Measurements from ENCODE around the gene LIMS4. TPM values are rescaled to one million over a fixed set of nuclear protein-coding genes. Genes with fewer than 3 reads are reported as not detected.
"Not testable (repeated sequence)": the region's sequence is repeated elsewhere in the genome, so short reads cannot be mapped to it uniquely, and the experiment has no call there.

LIMS4 gene
- total RNA-seq, 1 donor from 2014 or later = not detected

DNA sequence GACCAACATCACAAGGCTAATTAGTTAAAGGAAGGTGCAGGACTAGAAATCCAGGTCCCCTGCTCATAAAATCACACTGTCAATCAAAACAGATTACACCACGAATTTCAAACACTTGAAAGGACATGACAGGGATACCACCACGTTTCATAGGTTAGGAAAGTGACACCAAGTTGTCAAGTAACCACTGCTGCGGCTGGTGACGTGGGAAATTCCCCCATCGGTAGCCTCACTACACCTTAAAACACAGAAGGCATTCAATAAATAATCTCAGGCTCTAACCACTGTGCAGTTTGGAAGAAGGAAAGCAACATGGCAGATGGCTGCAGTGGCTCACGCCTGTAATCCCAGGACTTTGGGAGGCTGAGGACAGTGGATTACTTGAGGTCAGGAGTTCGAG, 3.7 kb downstream of the LIMS4 start:
- H3K27me3 Mint-ChIP-seq (ENCODE audit: low read depth); DNase-seq (ENCODE audit: low spot score); H3K9me3 Mint-ChIP-seq; H3K4me3 Mint-ChIP-seq (ENCODE audit: low read depth); H3K4me1 Mint-ChIP-seq (ENCODE audit: low read depth); intact Hi-C loops (cut with micrococcal nuclease); H3K36me3 Mint-ChIP-seq (ENCODE audit: low read depth); H3K27ac Mint-ChIP-seq: not testable (repeated sequence)

GRCh38 chr2:110465312-110465711, 7.3 kb downstream of the LIMS4 start:
- H3K9me3 Mint-ChIP-seq; H3K27me3 Mint-ChIP-seq (ENCODE audit: low read depth); H3K4me3 Mint-ChIP-seq (ENCODE audit: low read depth); H3K36me3 Mint-ChIP-seq (ENCODE audit: low read depth); H3K4me1 Mint-ChIP-seq (ENCODE audit: low read depth); intact Hi-C loops (cut with micrococcal nuclease); H3K27ac Mint-ChIP-seq; DNase-seq (ENCODE audit: low spot score): not testable (repeated sequence)

DNA sequence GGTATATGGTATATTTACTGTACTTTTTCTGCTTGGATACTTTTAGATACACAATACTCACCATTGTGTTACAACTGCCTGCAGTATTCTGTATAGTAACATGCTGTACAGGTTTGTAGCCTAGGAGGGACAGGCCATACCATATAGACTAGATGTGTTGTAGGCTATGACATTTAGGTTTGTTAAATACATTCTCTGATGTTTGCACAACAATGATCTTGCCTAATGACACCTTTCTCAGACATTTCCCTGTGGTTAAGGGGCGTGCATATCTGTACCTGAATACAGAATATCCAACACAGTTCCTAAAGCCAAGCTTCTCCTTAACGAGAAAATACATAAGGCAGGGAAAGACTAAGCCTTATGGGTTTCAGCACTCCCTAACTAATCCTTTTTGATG, 10.2 kb downstream of the LIMS4 start:
- H3K36me3 Mint-ChIP-seq (ENCODE audit: low read depth); H3K4me3 Mint-ChIP-seq (ENCODE audit: low read depth); H3K27ac Mint-ChIP-seq; H3K9me3 Mint-ChIP-seq; DNase-seq (ENCODE audit: low spot score); H3K27me3 Mint-ChIP-seq (ENCODE audit: low read depth); intact Hi-C loops (cut with micrococcal nuclease); H3K4me1 Mint-ChIP-seq (ENCODE audit: low read depth): not testable (repeated sequence)

DNA sequence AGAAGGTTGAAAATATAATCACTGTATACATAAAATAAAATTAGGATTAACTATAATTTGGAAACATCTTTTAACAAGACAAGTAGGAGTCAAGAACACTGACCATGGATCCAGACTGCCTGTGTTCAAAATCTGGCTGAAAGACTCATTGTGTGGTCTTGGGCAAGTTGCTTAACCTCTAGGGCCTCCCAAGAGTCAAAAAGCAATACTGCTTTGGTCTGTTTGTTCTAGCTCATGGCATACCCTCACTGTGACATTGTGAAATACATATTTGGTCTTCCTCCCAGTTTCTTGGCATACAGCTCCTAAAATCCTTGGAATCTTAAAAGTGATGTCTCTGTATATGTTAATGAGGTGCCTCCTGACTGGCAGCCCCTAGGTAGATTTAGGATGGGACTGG, 12.3 kb downstream of the LIMS4 start:
- H3K27me3 Mint-ChIP-seq (ENCODE audit: low read depth); H3K4me1 Mint-ChIP-seq (ENCODE audit: low read depth); DNase-seq (ENCODE audit: low spot score): not testable (repeated sequence)

GRCh38 chr2:110457214-110457590, 15.4 kb downstream of the LIMS4 start:
- intact Hi-C loops (cut with micrococcal nuclease); H3K36me3 Mint-ChIP-seq (ENCODE audit: low read depth); H3K27me3 Mint-ChIP-seq (ENCODE audit: low read depth); H3K4me1 Mint-ChIP-seq (ENCODE audit: low read depth); H3K9me3 Mint-ChIP-seq; H3K27ac Mint-ChIP-seq; DNase-seq (ENCODE audit: low spot score); H3K4me3 Mint-ChIP-seq (ENCODE audit: low read depth): not testable (repeated sequence)

More for the DNA sequence above, 12.3 kb downstream of the LIMS4 start:
- H3K36me3 Mint-ChIP-seq (ENCODE audit: low read depth); H3K9me3 Mint-ChIP-seq; intact Hi-C loops (cut with micrococcal nuclease); H3K27ac Mint-ChIP-seq; H3K4me3 Mint-ChIP-seq (ENCODE audit: low read depth): not testable (repeated sequence)

DNA sequence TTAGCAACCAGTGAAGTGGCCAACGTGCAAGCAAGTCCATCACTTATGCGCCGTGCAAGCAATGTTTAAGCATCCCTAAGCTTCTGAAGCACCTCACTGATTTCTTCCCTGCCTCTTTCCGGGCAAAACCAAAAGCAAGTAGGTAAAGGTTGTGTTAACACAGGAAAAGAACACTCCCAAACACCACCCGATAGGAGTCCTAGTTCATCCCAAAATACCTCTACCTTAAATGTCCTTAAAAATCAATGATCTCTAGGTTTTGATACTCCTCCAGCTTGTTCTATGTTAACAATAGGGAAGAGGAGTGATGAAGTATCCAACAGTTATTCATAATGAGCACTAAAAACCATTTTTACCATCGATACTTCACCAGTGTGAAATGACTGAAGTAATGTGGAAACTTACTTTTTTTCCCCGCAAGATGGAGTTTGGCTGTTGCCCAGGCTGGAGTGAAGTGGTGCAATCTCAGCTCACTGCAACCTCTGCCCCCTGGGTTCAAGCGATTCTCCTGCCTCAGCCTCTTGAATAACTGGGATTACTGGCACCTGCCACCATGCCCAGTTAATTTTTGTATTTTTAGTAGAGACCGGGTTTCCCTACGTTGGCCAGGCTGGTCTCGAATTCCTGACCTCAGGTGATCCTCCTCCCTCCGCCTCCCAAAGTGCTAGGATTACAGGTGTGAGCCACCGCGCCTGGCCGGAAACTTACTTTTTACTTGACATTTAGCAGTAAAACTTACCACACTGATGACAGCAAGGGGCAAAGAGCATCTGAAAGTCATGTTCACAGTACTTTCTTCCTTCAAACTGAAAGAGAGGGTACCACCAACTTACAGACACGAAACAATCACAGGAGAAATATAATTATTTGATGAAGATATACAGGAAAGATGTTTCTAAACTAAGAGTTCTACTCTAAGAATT, 16.1 kb downstream of the LIMS4 start:
- DNase-seq (ENCODE audit: low spot score); H3K4me1 Mint-ChIP-seq (ENCODE audit: low read depth); H3K4me3 Mint-ChIP-seq (ENCODE audit: low read depth); intact Hi-C loops (cut with micrococcal nuclease); H3K36me3 Mint-ChIP-seq (ENCODE audit: low read depth); H3K9me3 Mint-ChIP-seq; H3K27me3 Mint-ChIP-seq (ENCODE audit: low read depth); H3K27ac Mint-ChIP-seq: not testable (repeated sequence)

- DNase-seq (ENCODE audit: low spot score); H3K27me3 Mint-ChIP-seq (ENCODE audit: low read depth); intact Hi-C loops (cut with micrococcal nuclease); H3K4me3 Mint-ChIP-seq (ENCODE audit: low read depth); H3K36me3 Mint-ChIP-seq (ENCODE audit: low read depth); H3K4me1 Mint-ChIP-seq (ENCODE audit: low read depth); H3K27ac Mint-ChIP-seq; H3K9me3 Mint-ChIP-seq: not testable (repeated sequence)
Measured at GRCh38 chr2:110455080-110455670, 17.4 kb downstream of the LIMS4 start.

- intact Hi-C loops (cut with micrococcal nuclease) = not testable (repeated sequence)
Measured at GRCh38 chr2:110450951-110451350, 21.7 kb downstream of the LIMS4 start.

GRCh38 chr2:110449127-110449947, 23.3 kb downstream of the LIMS4 start:
- H3K27me3 Mint-ChIP-seq (ENCODE audit: low read depth); H3K4me1 Mint-ChIP-seq (ENCODE audit: low read depth); H3K9me3 Mint-ChIP-seq; H3K4me3 Mint-ChIP-seq (ENCODE audit: low read depth); H3K27ac Mint-ChIP-seq; DNase-seq (ENCODE audit: low spot score); H3K36me3 Mint-ChIP-seq (ENCODE audit: low read depth); intact Hi-C loops (cut with micrococcal nuclease): not testable (repeated sequence)

More at GRCh38 chr2:110450951-110451350, 21.7 kb downstream of the LIMS4 start:
- H3K9me3 Mint-ChIP-seq; DNase-seq (ENCODE audit: low spot score); H3K4me1 Mint-ChIP-seq (ENCODE audit: low read depth); H3K27me3 Mint-ChIP-seq (ENCODE audit: low read depth); H3K27ac Mint-ChIP-seq; H3K36me3 Mint-ChIP-seq (ENCODE audit: low read depth); H3K4me3 Mint-ChIP-seq (ENCODE audit: low read depth): not testable (repeated sequence)

- H3K4me3 Mint-ChIP-seq (ENCODE audit: low read depth); H3K36me3 Mint-ChIP-seq (ENCODE audit: low read depth); DNase-seq (ENCODE audit: low spot score): not testable (repeated sequence)
Measured at GRCh38 chr2:110446644-110447043, 26.0 kb downstream of the LIMS4 start.

GRCh38 chr2:110443305-110444005, 29.2 kb downstream of the LIMS4 start:
- not testable (repeated sequence) for H3K36me3 Mint-ChIP-seq (ENCODE audit: low read depth); H3K27ac Mint-ChIP-seq

More at GRCh38 chr2:110446644-110447043, 26.0 kb downstream of the LIMS4 start:
- H3K27me3 Mint-ChIP-seq (ENCODE audit: low read depth); H3K27ac Mint-ChIP-seq; H3K4me1 Mint-ChIP-seq (ENCODE audit: low read depth); H3K9me3 Mint-ChIP-seq; intact Hi-C loops (cut with micrococcal nuclease): not testable (repeated sequence)

DNA sequence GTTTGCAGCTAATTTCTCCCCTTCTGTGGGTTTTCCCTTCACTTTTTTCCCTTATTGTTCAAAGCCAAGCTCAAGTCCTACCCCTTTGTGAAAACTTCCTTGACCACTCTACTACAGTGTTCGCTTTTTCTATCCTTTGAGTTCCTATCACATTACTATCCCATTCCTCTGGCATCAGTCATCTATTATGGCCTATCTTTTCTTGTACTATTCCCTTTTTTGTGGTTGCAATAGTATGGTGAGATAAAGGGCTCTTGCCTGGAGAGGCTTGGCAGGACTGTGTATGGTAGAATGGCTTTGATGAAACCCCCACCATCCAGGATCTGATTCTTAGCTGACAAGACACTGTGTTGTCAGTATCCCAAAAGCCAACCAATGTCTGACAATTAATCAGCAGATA, 30.7 kb downstream of the LIMS4 start:
- H3K36me3 Mint-ChIP-seq (ENCODE audit: low read depth); H3K4me1 Mint-ChIP-seq (ENCODE audit: low read depth); DNase-seq (ENCODE audit: low spot score); H3K27me3 Mint-ChIP-seq (ENCODE audit: low read depth); intact Hi-C loops (cut with micrococcal nuclease); H3K27ac Mint-ChIP-seq; H3K9me3 Mint-ChIP-seq; H3K4me3 Mint-ChIP-seq (ENCODE audit: low read depth): not testable (repeated sequence)

More at GRCh38 chr2:110443305-110444005, 29.2 kb downstream of the LIMS4 start:
- H3K4me1 Mint-ChIP-seq (ENCODE audit: low read depth); H3K27me3 Mint-ChIP-seq (ENCODE audit: low read depth); H3K4me3 Mint-ChIP-seq (ENCODE audit: low read depth); intact Hi-C loops (cut with micrococcal nuclease); H3K9me3 Mint-ChIP-seq; DNase-seq (ENCODE audit: low spot score): not testable (repeated sequence)
